Nephron (organoid): ENCODE results near the gene ADPRH.

ENCODE experiments used
- H3K27ac Mint-ChIP-seq, 3 experiments: 2 replicates each; pipeline ENCODE4 v1.8.0; 2020; ENCODE audit warnings: mixed read lengths in 3 of 3, mild to moderate bottlenecking in 2 of 3, moderate library complexity in 1 of 3
- H3K27me3 Mint-ChIP-seq: 2 replicates; pipeline ENCODE4 v1.8.0; 2021; ENCODE audit warnings: low read depth, mild to moderate bottlenecking, moderate library complexity, mixed read lengths
- H3K36me3 Mint-ChIP-seq: 2 replicates; pipeline ENCODE4 v1.8.0; 2020; ENCODE audit warnings: low read depth, mixed read lengths
- H3K4me1 Mint-ChIP-seq: 2 replicates; pipeline ENCODE4 v1.8.0; 2020; ENCODE audit warnings: mixed read lengths
- H3K4me3 Mint-ChIP-seq, 3 experiments: 2 replicates each; pipeline ENCODE4 v1.8.0; 2020; ENCODE audit warnings: mild to moderate bottlenecking in 3 of 3, mixed read lengths in 3 of 3, moderate library complexity in 2 of 3
- H3K9me3 Mint-ChIP-seq: 2 replicates; pipeline ENCODE4 v1.8.0; 2020; ENCODE audit warnings: mixed read lengths
- CTCF ChIP-seq, 3 experiments: fragments of 200-600 bp; sonication (generic); IDR thresholded peaks; one replicate each; pipeline ENCODE4 v1.5.0; 2021; ENCODE audit warnings: antibody characterized with exemption in 3 of 3; ENCODE audit not compliant: unreplicated experiment in 3 of 3

ADPRH gene

GRCh38 chr3:119538772-119539171 is 40.5 kb upstream of the ADPRH start:
- no peaks in the 10 kb centered on the region for H3K9me3 Mint-ChIP-seq
- no peaks in the 10 kb centered on the region for H3K27me3 Mint-ChIP-seq
- no peaks in the 10 kb centered on the region for H3K4me1 Mint-ChIP-seq
- no peak for TF ChIP-seq CTCF (IDR thresholded peaks at IDR 0.05; ENCODE audit: unreplicated experiment in 3 of 3)
- no peak overlapping the region for H3K4me3 Mint-ChIP-seq
- H3K27ac Mint-ChIP-seq: no peak overlapping the region
- no peaks in the 10 kb centered on the region for H3K36me3 Mint-ChIP-seq

GRCh38 chr3:119541547-119541946 is 37.7 kb upstream of the ADPRH start:
- Mint-ChIP-seq H3K4me3 (no peak overlapping the region), H3K27me3 (no peaks in the 10 kb centered on the region), H3K27ac (peak overlapping the region; percentile 86 to 93 (median 91)), H3K36me3 (no peaks in the 10 kb centered on the region), H3K9me3 (no peaks in the 10 kb centered on the region), H3K4me1 (no peaks in the 10 kb centered on the region)
- TF ChIP-seq CTCF (IDR thresholded peaks at IDR 0.05; ENCODE audit: unreplicated experiment in 3 of 3): no peak

- no peaks in the 10 kb centered on the region for H3K9me3 Mint-ChIP-seq
- H3K27ac Mint-ChIP-seq: peak overlapping the region; percentile 86 to 93 (median 91)
- TF ChIP-seq CTCF (IDR thresholded peaks at IDR 0.05; ENCODE audit: unreplicated experiment in 3 of 3): no peak
- H3K36me3 Mint-ChIP-seq: no peaks in the 10 kb centered on the region
- H3K4me1 Mint-ChIP-seq: no peaks in the 10 kb centered on the region
- H3K4me3 Mint-ChIP-seq: no peak overlapping the region
- no peaks in the 10 kb centered on the region for H3K27me3 Mint-ChIP-seq
These were observed 37.0 kb upstream of the ADPRH start for GRCh38 chr3:119542168-119542767.

GRCh38 chr3:119543147-119543546 is 36.1 kb upstream of the ADPRH start:
- H3K4me1 Mint-ChIP-seq: no peaks in the 10 kb centered on the region
- no peak overlapping the region for H3K4me3 Mint-ChIP-seq
- peak overlapping the region; percentile 86 to 93 (median 91) for H3K27ac Mint-ChIP-seq
- no peaks in the 10 kb centered on the region for H3K27me3 Mint-ChIP-seq
- no peak for TF ChIP-seq CTCF (IDR thresholded peaks at IDR 0.05; ENCODE audit: unreplicated experiment in 3 of 3)
- no peaks in the 10 kb centered on the region for H3K36me3 Mint-ChIP-seq
- no peaks in the 10 kb centered on the region for H3K9me3 Mint-ChIP-seq

- TF ChIP-seq CTCF (IDR thresholded peaks at IDR 0.05; ENCODE audit: unreplicated experiment in 3 of 3): no peak
- Mint-ChIP-seq H3K4me3 (no peak overlapping the region), H3K36me3 (no peaks in the 10 kb centered on the region), H3K9me3 (no peaks in the 10 kb centered on the region), H3K27me3 (no peaks in the 10 kb centered on the region), H3K4me1 (no peaks in the 10 kb centered on the region), H3K27ac (no peak overlapping the region)
These were observed 32.1 kb upstream of the ADPRH start for GRCh38 chr3:119547227-119547626.

GRCh38 chr3:119548341-119548740 is 31.0 kb upstream of the ADPRH start:
- Mint-ChIP-seq H3K27me3 (no peaks in the 10 kb centered on the region), H3K4me1 (no peaks in the 10 kb centered on the region), H3K27ac (no peak overlapping the region), H3K9me3 (no peaks in the 10 kb centered on the region), H3K36me3 (no peaks in the 10 kb centered on the region), H3K4me3 (no peak overlapping the region)
- TF ChIP-seq CTCF (IDR thresholded peaks at IDR 0.05; ENCODE audit: unreplicated experiment in 3 of 3): no peak
